PFSK-1 (cell line): Measurements from ENCODE around the gene AKAP13.

Experiments used
- FOXP2 ChIP-seq: optimal IDR thresholded peaks from 2 replicates; pipeline ENCODE3; 2011; ENCODE audit warnings: borderline replicate concordance, control low read depth, inconsistent platforms; ENCODE audit not compliant: insufficient read depth; ENCODE audit errors: extremely low read length, extremely low read depth
- POLR2AphosphoS5 ChIP-seq: IDR thresholded peaks from 2 replicates; pipeline ENCODE4 v1.6.1; 2012; ENCODE audit warnings: low read depth, mild to moderate bottlenecking, control low read depth, low read length, moderate library complexity
- SIN3A ChIP-seq: IDR thresholded peaks from 2 replicates; pipeline ENCODE4 v1.6.1; 2012; ENCODE audit warnings: mild to moderate bottlenecking, low read length, moderate library complexity, borderline replicate concordance; ENCODE audit not compliant: insufficient read depth
- TAF1 ChIP-seq: IDR thresholded peaks from 2 replicates; pipeline ENCODE4 v1.6.1; 2012; ENCODE audit warnings: low read length, control low read depth, borderline replicate concordance; ENCODE audit not compliant: insufficient read depth
- TF ChIP-seq, protein P1 (sequence below), 2 experiments: IDR thresholded peaks; 2 replicates each; pipeline versions ENCODE4 v1.6.1 to v1.8.0; 2011 to 2012; ENCODE audit warnings: low read depth in 2 of 2, low read length in 2 of 2, control low read depth in 1 of 2, inconsistent platforms in 1 of 2, mild to moderate bottlenecking in 1 of 2, moderate library complexity in 1 of 2; ENCODE audit not compliant: insufficient read depth in 1 of 2

AKAP13 gene

GRCh38 chr15:85658816-85659215, 278.4 kb downstream of the AKAP13 start:
- TF ChIP-seq FOXP2 (no peak), POLR2AphosphoS5 (no peak), SIN3A (no peak), TAF1 (no peak)
- TF ChIP-seq, protein P1, sequence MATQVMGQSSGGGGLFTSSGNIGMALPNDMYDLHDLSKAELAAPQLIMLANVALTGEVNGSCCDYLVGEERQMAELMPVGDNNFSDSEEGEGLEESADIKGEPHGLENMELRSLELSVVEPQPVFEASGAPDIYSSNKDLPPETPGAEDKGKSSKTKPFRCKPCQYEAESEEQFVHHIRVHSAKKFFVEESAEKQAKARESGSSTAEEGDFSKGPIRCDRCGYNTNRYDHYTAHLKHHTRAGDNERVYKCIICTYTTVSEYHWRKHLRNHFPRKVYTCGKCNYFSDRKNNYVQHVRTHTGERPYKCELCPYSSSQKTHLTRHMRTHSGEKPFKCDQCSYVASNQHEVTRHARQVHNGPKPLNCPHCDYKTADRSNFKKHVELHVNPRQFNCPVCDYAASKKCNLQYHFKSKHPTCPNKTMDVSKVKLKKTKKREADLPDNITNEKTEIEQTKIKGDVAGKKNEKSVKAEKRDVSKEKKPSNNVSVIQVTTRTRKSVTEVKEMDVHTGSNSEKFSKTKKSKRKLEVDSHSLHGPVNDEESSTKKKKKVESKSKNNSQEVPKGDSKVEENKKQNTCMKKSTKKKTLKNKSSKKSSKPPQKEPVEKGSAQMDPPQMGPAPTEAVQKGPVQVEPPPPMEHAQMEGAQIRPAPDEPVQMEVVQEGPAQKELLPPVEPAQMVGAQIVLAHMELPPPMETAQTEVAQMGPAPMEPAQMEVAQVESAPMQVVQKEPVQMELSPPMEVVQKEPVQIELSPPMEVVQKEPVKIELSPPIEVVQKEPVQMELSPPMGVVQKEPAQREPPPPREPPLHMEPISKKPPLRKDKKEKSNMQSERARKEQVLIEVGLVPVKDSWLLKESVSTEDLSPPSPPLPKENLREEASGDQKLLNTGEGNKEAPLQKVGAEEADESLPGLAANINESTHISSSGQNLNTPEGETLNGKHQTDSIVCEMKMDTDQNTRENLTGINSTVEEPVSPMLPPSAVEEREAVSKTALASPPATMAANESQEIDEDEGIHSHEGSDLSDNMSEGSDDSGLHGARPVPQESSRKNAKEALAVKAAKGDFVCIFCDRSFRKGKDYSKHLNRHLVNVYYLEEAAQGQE (IDR thresholded peaks at IDR 0.05; ENCODE audit: insufficient read depth in 1 of 2, low read depth in 2 of 2, low read length in 2 of 2): no peak

DNA sequence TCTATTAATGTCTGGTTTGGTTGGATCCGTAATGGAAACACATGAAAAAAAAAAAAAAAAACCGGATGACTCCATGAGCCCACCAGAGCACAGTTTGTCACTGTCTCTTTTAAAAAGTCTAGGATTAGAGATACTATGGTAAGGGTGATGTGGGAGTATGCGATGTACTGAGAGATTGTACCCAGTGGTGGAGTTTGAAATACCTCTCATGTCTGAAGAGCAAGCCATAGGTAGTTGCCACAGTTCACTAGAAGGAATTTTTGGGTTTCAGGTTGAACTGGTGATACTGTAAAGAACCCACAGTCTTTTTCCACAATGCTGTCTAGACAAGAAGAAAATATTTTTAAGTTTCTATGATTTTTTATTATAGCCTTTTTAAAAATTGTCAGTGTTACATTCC, 281.5 kb downstream of the AKAP13 start:
- TF ChIP-seq POLR2AphosphoS5 (no peak), FOXP2 (no peak), SIN3A (no peak), TAF1 (no peak)
- TF ChIP-seq, protein P1 (IDR thresholded peaks at IDR 0.05; ENCODE audit: insufficient read depth in 1 of 2, low read depth in 2 of 2, low read length in 2 of 2): no peak

- no peak for TF ChIP-seq FOXP2
- no peak for TF ChIP-seq SIN3A
- no peak for TF ChIP-seq TAF1
- TF ChIP-seq POLR2AphosphoS5: no peak
Observed at GRCh38 chr15:85667491-85668424, 287.4 kb downstream of the AKAP13 start.

GRCh38 chr15:85671156-85671555, 290.8 kb downstream of the AKAP13 start:
- TF ChIP-seq, protein P1 (IDR thresholded peaks at IDR 0.05; ENCODE audit: insufficient read depth in 1 of 2, low read depth in 2 of 2, low read length in 2 of 2): no peak
- no peak for TF ChIP-seq TAF1
- no peak for TF ChIP-seq POLR2AphosphoS5
- TF ChIP-seq SIN3A: no peak
- TF ChIP-seq FOXP2: no peak

GRCh38 chr15:85672332-85673084, 292.1 kb downstream of the AKAP13 start:
- no peak for TF ChIP-seq POLR2AphosphoS5
